Measurements from ENCODE around the gene DLG2.
"Not testable (repeated sequence)": the region's sequence is repeated elsewhere in the genome, so short reads cannot be mapped to it uniquely, and the experiment has no call there.

The DLG2 gene

DNA sequence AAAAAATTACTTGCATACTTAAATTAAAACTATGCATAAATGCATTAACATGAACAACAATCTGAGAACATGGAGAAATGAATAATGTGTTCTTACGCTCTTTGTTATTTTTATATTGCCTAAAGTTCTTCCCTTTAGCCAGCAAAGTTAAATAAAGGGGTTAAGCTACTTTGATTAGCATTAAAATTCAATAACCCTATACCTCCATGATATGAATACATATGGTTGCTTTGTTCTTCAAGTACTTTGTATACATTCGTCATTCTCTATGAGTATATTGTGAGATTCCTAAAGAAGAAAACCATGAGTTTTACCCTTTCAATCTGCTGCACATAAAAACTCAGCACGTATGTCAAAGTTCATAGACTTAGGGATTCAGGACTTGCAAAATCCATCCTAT, 578.3 kb downstream of the DLG2 start:
- in situ Hi-C loops (cut with HindIII; ENCODE audit: low sequenced_read_pairs): no loop called here

GRCh38 chr11:85045716-85046115, 581.4 kb downstream of the DLG2 start:
- in situ Hi-C loops (cut with HindIII; ENCODE audit: low sequenced_read_pairs): no loop called here

DNA sequence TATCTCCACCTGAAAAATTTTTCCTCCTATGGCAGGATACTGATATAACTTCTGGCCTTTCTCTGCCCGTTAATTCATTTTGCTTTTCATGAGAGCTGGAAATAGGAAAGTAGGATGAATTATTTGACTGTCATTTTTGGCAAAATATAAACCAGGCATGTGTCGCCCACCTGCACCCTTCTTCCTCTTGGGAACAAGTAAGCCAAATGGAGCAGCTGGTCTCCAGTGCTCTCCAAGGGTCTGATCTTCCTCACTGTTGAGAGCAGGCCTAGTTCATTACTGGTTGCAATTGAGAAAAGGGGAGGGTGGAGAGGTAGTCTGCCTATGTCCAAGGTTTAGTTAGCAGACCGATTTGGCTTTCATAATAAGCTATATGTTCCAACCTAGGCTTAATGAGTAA, 582.2 kb downstream of the DLG2 start:
- in situ Hi-C loops (cut with HindIII; ENCODE audit: low sequenced_read_pairs): no loop called here

DNA sequence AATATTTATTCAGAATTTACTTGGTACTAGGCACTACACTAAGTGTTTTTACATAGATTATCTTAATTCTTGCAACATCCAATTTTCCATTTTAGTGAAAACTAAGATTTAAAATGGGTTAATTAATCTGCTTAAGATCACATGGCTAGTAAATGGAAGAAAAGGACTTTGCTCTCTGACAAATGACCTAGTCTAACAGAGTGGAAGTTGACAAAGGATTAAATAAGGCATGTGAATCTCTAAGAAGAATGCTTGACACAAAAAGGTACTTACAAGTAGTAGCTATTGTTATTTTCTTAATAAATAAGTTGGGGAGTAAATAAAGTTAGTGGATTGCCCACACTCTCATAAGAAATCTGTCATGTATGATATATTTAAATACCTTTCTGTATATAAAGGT, 584.8 kb downstream of the DLG2 start:
- in situ Hi-C loops (cut with HindIII; ENCODE audit: low sequenced_read_pairs): no loop called here

- in situ Hi-C loops (cut with HindIII; ENCODE audit: low sequenced_read_pairs): no loop called here
These were observed 587.0 kb downstream of the DLG2 start for GRCh38 chr11:85040166-85040565.

DNA sequence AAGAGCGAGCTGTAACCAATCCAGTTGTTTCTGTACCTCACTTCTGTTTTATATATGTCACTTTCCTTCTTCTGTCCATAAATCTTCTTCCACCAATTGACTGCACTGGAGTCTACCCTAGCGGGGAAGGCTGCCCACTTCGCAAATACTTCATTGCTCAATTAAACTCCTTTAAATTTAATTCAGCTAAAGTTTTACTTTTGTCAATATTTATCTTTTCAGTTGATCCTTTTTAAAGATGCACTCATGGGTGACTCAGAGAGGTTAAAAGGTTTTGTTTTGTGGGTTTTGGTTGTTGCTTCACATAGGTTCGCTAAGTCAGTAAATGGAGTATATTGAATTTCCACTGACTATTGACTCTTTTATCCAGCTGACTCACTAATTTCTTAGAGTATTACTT, 597.2 kb downstream of the DLG2 start:
- in situ Hi-C loops (cut with HindIII; ENCODE audit: low sequenced_read_pairs): no loop called here

GRCh38 chr11:85028329-85029101, 598.6 kb downstream of the DLG2 start:
- in situ Hi-C loops (cut with HindIII; ENCODE audit: low sequenced_read_pairs): no loop called here

GRCh38 chr11:85027346-85027745, 599.8 kb downstream of the DLG2 start:
- in situ Hi-C loops (cut with HindIII; ENCODE audit: low sequenced_read_pairs): no loop called here

DNA sequence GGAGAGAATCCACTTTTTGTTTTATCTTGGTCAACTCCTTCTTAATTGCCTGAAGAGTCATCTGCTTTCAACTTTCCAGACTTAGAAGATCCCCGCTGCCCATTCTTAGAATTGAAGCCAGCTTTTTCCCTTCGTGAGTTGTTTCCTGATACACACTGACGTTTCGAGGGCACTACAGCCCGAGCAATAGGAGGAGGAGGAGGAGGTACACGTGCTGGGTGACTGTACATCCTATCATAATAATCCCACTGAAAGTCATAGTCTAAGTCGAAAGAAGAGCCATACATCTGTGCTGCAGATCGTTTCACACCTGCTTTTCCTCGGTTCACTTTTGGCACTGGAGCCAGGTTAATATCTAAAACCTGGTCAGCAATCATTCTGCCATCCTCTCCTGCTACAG, 606.1 kb downstream of the DLG2 start:
- in situ Hi-C loops (cut with HindIII; ENCODE audit: low sequenced_read_pairs): no loop called here

- in situ Hi-C loops (cut with HindIII; ENCODE audit: low sequenced_read_pairs): no loop called here
These were observed 633.8 kb downstream of the DLG2 start for GRCh38 chr11:84993386-84993785.

DNA sequence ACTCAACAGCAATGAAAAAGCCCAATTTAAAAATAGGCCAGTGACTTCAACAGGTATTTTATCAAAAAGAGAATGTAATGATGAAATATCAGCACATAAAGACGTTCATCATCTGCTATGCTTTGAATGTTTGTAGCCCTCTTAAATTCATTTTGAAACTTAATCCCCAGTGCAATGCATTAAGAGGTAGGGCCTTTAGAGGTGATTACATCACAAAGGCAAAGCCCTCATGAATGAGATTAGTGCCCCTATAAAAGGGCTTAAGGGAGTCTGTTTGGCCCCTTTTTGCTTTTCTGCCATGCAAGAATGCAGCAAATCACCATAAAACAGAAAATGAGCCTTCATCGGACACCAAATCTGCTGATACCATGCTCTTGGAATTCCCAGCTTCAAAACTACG, 637.0 kb downstream of the DLG2 start:
- in situ Hi-C loops (cut with HindIII; ENCODE audit: low sequenced_read_pairs): no loop called here

- in situ Hi-C loops (cut with HindIII; ENCODE audit: low sequenced_read_pairs): not testable (repeated sequence)
These were observed 639.4 kb downstream of the DLG2 start for GRCh38 chr11:84987686-84988187.

GRCh38 chr11:84981301-84981700, 645.8 kb downstream of the DLG2 start:
- in situ Hi-C loops (cut with HindIII; ENCODE audit: low sequenced_read_pairs): no loop called here

DNA sequence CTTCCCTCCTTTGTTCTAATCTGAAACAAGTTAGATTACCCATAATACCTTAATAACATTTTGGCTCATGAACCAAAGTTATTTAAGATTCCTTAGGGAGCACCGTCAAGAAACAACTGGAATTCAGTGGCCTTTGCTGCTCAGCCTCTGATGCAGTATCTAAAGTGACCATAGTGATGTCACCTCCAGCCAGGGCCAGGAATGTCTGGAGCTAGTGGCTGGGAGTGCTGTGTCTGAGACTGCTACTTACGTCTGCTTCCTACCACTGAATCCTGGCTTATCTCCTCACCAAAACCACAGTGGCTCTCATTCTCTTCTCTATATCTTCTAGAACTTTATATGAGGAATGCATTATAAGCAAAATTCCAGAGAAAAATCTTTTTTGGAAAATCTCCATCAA, 658.0 kb downstream of the DLG2 start:
- in situ Hi-C loops (cut with HindIII; ENCODE audit: low sequenced_read_pairs): no loop called here

DNA sequence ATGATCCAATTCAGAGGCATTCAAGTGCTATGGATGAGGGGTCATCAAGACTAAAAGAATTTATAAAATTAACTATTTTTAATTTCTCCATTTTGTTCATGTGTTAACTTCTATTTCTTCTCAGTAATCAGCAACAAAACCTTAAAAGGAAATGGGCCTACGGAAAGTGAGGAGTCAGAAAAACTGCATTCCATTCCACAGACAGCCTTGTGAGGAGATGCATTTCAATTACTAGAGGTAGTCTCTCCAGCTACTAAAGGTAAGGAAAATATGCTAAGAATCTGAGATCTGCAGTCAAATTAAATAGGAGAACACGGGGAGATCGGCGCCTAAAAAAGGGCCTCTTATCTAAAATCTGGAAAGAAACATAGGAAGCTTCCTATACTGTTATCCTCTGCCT, 661.7 kb downstream of the DLG2 start:
- in situ Hi-C loops (cut with HindIII; ENCODE audit: low sequenced_read_pairs): no loop called here

DNA sequence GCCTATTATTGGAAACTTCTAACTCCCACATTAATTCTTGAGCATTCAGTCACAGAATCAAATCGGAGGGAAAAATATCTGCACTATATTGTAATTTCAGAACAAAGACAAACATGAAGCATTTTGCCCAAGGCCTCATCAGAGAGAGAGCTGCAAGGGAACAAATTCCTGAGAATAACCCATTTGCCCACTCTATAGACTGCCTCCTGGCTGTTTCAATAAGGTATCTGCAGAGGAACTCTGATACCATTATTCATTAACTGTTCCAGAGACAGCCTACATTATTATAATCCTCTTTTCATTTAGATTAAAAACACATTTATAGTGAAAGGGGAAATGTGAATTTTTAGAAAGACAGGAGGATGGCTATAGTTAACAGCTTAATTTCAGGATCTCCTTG, 663.9 kb downstream of the DLG2 start:
- in situ Hi-C loops (cut with HindIII; ENCODE audit: low sequenced_read_pairs): no loop called here

DNA sequence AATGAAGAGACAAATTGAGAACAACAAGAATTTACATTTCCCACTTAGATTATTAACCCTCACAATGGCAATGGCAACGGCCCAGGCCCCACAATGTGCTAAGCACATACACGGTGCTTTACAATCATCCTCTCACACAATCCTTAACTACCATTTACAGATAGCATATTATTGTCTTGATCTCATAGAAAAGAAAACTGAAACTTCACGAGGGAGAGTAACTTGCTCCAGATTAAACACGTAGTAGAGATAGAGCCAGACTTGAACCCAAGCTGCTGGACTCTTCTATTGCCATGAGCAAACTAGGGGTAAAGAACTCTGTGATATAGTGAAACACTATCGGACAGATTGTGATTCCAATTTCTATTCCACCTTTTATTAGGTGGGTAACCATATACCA, 665.1 kb downstream of the DLG2 start:
- in situ Hi-C loops (cut with HindIII; ENCODE audit: low sequenced_read_pairs): no loop called here

DNA sequence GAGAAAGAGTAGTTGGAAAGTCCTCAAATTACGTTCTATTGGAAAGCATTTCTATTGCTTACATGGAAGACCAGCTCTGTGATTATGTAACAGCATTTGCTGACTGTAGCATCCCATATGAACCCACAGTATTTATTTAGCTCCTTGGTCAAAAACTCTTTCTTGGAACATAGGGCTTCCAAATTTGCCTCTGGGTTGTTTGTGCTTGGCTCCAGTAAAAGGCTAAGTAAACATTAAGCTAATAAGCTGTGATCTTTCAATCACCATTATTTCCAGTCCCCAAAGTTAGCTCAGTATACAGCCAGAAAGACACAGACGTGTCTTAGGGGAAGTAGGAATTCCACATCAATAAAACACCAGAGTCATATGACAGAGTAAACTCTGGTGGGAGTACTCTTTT, 668.8 kb downstream of the DLG2 start:
- in situ Hi-C loops (cut with HindIII; ENCODE audit: low sequenced_read_pairs): no loop called here

DNA sequence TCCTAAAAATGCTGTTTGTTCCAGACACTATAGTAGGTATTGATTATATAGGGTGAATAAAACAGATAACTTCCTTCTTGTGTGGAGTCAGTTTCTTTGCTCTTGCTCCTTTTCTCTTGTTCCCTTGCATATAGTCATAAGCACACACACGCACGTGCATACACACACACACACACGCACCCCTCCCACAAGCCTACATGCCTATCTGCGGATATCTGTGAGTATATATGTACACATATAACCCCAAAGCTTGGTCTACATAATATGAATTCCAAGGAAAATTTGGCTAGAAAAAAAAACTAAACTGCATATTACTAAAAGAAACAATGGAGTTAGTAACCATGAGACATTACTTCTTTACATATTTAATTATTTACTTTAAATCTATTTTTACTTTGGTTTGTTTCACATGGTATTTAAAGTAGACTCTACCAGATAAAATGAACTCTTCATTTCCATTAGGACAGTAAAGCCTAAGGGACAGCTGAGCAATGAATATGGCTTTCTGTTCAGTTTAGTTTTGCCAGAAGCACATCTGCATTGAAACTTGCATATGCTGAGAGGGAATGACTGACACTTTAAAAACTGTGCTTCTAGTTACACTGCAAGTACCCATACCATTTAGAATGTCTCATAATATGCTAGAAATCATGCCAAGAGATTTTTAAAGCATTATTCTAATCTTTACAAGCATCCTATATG, 676.4 kb downstream of the DLG2 start:
- in situ Hi-C loops (cut with HindIII; ENCODE audit: low sequenced_read_pairs): no loop called here

DNA sequence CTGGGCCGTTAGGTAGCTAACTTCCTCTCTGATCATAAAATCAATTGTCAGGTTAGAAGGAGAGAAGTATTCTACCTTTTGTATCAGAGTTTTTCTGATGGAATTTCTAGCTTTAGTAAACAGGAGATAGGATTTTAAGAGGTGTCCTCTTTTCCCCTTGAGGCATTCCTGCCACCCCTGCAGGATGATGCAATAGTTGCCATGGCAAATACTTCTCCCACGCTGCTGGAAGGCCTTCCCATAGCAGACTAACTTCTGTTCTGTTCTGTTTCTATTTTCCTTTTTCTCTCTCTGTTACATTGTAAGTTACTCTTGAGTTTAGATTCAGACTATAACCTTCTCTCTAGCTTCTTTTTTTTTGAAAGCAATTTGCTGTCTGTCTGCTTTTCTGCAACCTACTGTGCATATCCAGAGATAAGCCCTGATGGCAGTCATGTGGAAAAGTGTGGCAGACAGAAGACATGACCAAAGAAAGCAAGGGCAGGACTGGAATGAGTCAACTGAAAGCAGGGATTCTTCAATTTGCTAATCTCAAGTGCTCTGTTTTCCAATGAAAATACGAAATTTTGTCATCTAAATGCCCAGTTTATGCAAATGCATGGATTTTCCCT, 679.1 kb downstream of the DLG2 start:
- in situ Hi-C loops (cut with HindIII; ENCODE audit: low sequenced_read_pairs): no loop called here

DNA sequence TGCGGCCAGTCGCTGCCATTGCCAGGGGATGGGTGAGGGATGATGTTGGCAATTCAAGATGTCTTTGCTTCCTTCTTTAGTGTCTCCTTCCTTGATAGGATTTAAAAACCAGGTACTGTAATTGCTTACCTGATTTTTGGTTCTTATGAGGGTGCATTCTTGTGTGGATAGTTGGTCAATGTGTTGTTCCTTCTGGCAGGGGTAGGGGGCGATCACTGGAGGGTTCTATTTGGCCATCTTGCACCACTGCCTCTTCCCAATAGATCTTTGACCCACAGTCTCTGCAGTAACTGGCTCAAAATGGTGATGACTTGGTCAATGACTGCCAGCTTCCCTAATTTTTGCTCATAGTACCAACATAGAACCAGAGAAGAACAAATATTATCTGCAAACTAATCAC, 680.1 kb downstream of the DLG2 start:
- in situ Hi-C loops (cut with HindIII; ENCODE audit: low sequenced_read_pairs): no loop called here

DNA sequence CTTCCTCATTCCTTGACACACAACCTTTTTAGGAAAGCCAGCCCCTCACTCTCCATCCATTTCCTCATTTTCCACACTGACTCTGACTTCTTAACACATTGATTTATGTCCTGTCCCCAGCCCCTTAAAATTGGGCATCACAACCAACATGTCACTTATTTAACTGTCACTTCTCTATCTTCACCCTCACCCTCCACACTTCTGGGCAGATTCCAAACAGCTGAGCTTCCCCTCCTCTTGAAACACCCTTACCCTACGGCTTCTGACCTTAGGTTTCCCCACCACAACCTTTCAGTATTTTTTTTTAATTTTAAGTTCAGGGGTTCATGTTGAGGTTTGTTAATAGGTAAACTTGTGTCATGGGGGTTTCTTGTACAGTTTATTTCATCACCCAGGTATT, 696.3 kb downstream of the DLG2 start:
- in situ Hi-C loops (cut with HindIII; ENCODE audit: low sequenced_read_pairs): no loop called here

All from DLD1 (cell line).